Activated naive CD4-positive, alpha-beta T cell treated with anti-CD3 and anti-CD28 coated beads, Interleukin-2, amount 50 U/mL, for 16 hours (primary cell): ENCODE measurements around the gene ZNF775.

Experiments
- DNase-seq: peaks from one replicate; pipeline ENCODE4 v3.0.0-alpha.2; 2020

The ZNF775 gene

DNA sequence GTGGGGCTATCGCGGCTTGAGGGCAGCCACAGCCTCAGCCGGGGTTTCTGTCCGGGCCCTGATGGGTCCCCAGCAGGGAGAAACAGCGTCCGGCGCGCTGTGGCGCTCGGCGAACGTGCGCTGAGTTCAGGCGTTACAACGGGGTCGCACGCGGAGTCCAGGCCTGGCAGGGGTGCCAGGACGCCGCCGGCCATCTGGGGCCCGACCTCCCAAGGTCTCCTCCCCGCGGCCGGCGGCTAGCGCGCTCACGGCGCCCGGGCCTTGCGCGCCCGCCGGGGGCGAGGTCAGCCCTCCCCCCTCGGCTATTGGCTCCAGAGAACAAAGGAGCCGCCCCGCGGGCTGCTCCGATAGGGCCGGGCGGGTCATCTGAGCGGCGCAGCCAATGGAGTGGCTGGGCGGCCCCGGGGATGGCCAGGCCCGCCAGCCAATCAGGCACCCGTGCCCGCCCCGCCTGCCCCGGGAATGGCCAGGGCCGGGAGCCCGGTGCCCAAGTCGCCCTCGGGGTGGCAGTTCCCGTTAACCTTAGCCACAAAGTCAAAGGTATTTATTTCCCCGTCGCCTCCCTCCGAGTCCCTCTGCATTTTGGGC is at the start of gene ZNF775:
Gene ZNF775 (plus strand): TSS at position 478 of the 588 bp plus-strand sequence. CDS start 9,141 bp downstream, outside the sequence.
- DNase-seq, result peak; percentile 93

DNA sequence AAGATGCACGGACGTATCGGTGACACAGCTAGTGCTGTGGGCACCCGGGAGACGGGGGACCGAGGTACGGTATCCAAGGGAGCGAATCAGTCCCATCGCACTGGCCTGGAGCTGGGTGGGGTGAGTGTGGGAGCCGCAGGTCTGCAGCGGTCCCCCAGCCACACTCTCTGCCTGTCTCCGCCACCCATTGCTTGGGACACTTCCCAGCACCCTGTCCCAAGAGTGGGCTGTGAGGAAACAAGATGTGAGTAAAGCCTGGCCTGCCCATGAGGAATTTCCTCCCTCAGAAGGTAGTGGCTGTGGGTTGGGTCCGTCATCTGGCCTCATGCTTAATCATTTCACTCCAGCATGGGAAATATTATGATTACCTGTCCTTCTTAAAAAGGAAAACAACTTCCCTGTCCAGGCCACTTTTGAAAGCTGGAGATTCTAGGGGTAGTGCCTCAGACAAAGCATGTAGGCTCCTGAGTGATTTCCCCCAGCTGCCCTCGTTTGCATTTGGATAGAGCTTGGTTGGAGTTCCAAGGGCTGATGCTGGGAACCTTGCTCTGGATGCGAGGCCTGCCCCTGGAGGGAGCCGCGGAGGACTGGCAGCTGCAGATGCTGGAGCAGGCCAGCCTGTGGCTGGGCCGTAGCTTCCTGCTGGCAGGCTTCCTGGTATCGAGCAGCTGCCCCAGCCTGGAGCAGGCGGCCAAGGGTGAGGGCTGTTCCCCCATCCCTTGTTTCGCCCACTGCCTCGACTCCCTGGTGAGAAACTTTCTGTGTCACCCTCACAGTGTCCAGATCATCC is 49.6 kb upstream of the ZNF775 start:
- DNase-seq, result no peak

DNA sequence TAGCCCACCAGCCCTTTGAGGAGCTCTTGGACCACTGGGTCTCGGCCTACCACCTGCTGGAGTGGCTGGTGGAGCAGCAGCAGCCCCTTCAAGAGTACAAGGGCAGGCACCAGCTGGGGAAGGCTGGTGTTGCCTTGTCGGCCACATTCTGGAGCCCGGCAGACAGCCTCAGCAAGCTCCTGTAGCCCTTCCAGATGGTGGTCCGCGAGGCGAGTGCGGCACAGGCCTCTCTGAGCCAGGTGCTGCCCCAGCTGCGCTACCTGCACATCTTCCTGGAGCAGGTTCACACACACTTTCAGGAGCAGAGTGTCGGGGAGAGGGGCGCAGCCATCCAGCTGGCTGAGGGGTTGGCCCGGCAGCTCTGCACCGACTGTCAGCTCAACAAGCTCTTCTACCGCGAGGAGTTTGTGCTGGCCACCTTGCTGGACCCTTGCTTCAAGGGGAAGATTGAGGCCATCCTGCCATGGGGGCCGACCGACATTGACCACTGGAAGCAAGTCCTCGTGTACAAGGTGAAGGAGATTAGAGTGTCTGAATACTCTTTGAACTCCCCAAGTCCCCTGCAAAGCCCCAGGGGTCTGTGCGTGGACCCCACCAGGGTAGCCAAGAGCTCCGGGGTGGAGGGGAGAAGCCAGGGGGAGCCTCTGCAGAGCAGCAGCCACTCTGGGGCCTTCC is 48.8 kb upstream of the ZNF775 start:
- no peak for DNase-seq

DNA sequence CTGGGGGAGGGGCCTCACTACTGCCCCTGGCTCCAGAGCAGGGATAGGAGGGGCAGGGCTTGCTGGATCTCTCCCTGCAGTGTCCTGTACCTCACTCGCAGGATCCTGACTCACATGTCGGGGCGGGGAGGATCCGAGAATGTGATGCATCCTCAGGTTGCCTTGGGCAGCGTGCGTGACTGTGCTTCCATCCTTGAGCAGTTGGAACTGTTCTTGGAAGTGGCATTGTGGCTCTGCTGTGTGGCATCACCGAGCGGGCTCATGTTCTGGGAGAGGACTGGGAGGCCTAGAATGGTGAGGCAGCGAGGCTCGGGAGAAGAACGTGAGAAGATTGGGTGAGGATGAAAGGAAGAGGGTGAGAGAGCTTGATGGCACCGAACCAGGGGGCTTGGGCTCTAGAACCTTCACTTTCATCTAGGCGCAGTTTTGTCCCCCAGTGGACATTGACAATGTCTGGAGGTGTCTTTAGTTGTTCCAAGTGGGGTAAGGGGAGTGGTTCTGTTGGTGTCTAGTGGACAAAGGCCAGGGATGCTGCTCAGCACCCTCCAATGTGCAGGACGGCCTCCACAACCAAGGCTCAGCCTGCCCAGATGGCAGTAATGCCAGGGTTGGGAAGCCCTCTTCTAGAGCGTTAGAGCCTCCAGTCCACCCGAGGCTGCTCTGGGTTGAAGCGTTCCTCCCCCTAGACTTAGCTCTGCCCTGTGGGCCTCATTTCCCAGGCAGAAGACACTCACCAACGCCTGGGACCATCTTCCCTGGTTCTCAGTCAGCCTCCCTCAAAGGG is 46.1 kb upstream of the ZNF775 start:
- no peak for DNase-seq

DNA sequence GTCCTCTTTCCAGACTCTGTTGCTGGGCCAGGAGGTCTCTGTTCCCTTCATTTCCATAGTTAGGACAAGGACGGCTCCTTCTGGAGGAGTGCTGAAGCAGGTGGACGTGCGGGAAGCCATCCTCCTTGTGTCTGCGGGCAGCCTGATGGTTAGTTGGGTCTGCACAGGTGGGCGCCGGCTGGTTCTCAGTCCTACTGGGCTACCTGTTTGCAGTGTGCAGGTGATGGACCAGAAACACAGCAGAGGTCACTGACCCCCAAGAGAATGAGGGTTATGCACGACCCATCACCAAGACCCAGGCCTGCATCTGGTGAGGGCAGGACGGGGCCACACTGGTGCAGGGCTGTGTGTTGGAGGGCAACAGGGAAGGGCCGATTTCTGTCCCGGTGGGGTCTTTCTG is 45.5 kb upstream of the ZNF775 start:
- no peak for DNase-seq

DNA sequence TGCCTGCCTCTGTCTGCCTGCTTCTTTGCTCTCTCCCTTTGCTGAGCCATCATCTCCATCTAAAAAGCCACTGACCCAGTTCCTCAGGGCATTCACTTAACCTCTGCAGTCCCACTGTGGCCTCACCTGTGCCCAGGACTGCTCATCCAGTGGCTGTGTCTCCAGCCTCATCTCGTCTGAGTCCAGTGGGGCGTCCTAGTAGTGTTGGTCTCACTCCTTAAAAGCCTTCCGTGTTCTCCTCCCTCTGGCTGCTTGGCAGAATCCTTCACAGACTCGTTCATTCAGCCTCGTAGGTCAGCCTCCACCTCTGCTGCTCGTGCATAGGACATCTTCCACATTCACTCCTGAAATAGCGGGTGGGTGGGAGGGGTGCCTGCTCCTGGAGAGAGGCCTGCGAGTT is 45.0 kb upstream of the ZNF775 start:
- DNase-seq, result no peak

DNA sequence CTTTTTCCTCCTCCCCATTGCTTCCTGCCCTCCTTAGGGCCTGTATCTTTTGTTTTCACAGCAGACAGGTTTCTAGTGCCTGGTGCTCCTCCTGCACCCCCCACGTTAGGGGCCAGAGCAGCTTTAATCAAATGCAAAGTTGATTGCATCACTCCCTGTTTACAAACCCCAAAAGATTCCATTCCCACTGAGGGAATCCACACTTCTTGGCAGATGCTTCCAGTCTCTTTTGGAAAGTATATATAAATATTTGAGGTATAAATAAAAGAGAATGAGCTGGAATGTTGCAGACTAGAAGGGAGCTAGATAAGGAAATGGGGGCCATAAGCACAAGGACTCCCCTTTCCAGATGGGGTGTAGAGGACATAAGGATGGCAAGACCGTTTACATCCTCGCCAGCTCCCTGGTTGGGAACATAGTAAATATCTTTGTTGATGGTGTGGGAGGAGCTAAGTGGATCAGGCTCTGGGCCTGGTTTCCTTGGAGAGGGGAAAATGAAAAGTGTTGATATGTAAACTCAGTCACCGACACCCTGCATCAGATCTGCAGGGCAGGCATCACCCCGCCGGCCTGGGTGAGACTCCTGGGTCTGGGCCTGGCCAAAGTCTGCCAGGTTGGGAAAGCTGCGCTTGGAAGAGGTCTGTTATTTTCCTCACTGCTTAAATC is 43.9 kb upstream of the ZNF775 start:
- no peak for DNase-seq

DNA sequence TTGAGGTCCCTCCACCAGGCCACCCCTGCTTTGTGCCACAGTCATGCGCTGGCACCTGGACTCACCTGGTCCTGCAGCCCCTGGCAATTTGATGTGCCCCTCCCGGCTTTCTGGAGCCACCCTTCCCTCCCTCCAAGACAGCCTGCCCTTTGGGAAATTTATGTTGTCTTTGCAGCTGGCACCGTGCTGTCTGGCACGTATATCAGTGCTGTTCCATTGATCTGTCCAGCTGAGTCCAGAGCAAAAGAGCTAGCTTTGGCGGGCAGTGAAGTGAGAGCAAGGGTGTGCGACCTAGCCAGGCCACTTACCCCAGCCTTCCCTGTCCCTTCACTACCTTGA is 43.4 kb upstream of the ZNF775 start:
- DNase-seq, result no peak

DNA sequence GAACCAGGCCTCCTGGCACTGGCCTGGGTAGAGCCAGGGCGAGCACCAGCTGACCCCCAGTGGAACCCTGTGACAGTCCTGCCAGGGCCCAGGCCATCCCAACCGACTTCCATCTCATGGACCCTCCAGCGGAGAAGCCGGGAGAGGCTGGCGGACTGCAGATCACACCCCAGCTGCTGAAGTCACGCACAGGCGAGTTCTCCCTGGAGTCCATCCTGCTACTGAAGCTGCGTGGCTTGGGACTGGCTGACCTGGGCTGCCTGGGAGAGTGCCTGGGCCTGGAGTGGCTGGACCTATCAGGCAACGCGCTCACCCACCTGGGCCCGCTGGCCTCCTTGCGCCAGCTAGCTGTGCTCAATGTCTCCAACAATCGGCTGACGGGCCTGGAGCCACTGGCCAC is 42.4 kb upstream of the ZNF775 start:
- no peak for DNase-seq

DNA sequence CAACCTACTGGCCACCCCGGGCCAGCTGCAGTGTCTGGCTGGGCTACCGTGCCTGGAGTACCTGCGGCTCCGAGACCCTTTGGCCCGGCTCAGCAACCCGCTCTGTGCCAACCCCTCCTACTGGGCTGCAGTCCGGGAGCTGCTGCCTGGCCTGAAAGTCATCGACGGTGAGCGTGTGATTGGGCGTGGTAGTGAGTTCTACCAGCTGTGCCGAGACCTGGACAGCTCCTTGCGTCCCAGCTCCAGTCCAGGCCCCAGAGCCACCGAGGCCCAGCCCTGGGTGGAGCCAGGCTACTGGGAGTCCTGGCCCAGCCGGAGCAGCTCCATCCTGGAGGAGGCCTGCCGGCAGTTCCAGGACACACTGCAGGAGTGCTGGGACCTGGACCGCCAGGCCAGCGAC is 42.0 kb upstream of the ZNF775 start:
- DNase-seq, result no peak

DNA sequence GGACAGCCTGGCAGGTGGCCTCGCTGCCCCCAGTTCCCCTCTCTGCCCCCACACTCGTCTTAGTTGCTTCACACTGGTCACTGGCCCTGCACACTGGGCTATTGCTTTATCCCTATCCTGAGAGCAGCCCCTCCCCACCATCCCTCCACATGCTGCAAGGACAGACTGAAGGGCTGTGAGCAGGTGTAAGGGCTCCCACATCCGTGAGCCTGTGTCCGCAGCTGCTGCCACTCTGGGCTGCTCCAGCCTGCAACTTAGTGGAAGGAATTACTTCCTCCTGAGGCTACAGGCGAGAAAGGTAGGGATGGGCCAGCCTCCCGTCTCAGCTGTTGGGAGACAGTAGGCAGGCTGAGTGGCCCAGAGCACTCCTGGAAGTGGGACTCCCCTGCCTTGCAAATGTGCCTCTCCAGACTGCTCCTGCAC is 41.5 kb upstream of the ZNF775 start:
- DNase-seq, result no peak

DNA sequence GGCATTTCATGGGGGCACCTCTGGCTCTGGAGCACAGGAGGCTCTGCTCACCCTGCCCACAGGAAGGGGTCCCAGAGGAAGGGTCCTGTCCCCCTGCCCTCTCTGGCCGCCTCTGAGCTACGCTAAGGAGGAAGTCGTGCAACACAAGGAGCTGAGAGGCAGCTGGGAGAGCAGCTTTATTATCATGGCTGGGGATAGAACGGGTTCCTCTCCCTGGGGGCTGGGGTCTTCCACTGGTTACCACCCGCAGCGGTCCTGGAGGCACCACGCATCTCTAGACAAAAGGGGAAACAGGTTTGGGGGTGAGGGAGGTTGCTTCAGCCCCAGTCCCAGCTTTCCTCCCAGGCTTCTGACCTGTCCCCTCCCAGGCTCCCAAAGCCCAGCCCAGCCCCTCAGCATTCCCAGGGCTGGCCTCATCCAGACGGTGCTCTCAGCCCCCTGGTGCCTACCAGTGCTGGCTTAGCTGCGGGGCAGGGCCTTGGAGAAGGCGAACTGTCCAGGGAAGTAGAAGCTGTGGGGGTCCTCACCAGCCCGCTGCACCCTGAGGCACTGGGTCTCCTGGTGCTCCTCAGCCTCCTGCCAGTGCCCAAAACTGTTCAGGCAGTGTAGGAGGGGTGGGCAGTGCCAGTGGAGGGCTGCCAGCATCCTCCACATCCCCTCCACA is 40.8 kb upstream of the ZNF775 start:
- no peak for DNase-seq

DNA sequence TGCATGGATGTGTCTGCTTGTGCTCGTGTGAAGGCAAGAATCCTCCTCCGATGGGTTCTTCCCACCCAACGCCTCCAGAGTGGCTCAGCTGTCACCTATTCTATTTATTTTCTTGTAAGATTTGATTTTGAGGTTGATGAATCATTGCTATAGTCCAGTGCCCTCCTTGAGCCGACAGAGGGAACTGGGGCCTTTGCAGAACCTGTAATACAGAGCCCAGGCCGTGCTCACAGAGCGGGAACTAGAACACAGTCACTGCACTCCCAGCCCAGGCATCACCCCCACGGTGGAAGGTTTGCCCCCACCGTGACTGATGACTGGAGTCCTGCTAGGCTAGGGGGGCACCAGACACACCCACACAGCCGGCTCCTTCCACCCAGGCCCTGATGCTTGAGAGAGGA is 39.7 kb upstream of the ZNF775 start:
- no peak for DNase-seq

DNA sequence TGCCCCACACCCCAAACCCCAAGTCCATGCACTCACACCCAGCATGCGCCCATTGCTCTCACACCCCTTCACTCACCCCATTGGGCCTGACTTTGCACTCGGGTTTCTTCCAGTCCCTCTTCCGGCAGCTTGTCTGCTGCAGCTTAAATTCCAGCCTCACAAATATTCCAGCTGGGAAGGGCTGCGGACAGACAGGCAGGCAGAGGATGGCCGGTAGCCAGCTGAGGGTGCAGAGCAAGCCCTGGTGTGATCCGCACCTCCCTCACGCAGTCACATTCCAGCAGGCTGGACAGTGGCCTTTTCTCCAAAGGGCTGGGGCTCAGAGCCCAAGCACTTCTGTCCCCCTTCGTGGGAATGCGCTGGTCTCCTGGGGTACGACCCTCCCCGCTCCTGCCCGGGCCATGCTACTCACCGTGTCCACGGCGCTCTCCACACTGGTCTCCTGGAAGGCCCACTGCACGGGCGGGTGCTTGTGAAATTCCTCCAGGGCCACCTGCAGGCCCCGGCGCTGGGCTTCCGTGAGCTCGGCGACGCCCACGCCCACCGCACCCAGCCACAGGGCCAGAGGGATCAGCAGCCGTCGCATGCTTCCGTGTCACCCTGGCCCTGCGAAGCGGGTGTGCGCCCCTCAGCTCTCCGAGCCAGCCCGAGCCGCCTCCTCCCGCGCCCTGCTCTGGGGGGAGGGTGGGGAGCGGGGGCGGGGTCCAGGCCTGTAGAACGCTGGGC is 38.9 kb upstream of the ZNF775 start:
- DNase-seq, result no peak

DNA sequence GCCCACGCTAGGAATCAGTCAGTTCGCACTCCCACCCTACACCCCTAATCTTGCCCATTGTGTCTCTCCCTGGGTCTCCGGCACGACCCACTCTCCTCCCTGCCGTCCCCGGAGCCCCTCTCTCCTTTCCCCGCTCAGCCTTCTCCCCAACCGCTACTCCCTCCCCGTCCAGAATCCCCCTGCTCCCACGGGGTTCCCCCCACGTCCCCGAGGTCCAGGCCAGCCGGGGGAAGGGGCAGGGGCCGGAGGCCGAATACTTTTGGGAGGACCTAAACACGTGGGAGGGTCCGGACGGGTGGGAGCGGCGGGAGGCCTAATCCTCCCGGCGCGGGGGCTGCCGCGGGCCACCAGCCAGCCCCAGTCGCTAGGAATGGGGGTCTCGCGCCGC is 38.3 kb upstream of the ZNF775 start:
- DNase-seq, result no peak

DNA sequence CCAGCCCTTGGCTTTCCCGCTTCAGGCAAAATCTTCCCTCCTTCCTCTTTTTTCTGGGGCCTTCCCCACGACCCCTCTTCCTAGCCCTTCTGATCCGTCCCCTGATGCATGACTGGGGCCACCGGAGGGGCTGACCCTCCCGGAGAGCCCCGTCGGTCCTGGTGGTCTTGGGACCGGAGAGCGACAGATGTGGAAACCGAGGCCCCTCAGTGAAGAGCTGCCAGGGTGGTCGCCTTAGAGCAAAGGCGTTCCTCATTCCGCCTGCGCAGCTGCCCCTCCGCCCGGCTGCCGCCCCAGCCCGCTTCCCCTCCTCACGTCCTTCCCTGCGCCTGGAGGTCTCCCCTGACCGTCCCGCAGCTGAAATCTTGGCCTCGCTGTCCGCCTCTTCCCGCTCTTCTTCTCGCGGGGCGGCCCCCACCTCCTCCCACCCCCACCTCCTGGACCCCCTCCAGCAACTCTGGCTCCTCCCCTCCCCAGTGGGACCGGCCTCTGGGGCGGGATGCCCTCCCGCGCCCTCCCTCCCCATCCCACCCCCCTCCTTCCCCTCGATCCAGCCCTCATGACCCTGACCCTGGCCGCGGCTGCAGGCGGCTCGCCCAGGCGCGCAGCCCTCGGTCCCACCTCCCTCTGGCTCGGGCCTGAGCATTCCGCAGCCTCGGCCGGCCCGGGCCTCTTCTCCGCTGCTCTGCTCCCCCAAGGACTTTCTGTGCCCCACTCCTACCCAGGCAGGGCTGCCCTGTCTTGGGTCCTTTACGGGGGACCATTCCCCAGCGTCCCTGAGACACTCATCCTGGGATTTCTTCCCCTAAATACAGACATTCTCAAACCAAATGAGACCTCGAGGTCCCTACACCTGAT is 37.6 kb upstream of the ZNF775 start, which contains the start of gene RARRES2:
Gene RARRES2 (minus strand): TSS at position 367 of the 858 bp plus-strand sequence. CDS start 1,020 bp downstream, outside the sequence.
- DNase-seq, result no peak

DNA sequence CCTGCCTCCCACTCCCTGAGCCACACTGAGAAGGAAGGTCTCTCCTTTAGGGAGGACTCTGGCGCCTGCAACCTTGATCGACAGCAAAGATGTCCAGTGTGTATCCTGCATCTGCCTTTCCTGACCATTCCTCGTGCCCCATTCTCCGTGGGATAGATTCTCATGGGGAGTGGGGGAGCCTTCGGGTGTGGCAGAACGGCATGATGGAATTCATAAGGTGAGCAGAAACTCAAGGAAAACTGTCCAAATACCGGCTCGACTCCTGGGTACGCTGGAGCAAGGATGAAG is 37.1 kb upstream of the ZNF775 start:
- no peak for DNase-seq

DNA sequence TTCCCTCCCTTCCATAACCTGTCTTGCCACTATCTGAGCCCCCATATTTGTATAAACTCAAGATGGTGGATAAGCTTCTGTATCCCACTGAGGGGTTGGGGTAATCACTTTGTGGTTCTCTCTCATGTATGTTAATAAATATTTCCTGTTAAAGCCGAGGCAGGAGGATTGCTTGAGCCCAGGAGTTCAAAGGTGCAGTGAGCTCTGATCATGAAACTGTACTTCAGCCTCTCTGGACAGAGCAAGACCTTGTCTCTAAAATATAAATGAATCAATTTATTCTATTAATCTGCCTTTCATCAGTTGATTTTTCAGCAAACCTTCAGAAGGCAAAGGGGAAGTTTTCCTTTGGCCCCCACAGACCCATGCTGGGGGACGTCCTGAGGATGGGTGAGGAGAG is 35.9 kb upstream of the ZNF775 start:
- DNase-seq, result no peak

DNA sequence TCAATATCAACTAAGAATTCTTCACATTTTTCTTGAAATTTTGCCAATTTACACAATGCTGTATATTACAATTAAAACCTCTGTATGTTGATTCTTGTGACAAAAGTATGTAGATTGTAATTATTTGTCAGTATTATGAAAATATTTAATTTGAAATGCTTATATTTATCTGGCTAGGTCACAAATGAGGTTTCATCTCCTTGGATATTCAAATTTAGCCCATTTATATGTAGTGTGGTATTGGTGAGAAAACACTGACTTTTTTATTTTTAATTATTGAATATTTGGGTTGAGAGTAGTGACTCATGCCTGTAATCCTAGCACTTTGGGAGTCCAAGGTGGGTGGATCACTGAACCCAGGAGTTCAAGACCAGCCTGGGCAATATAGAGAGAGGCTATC is 34.8 kb upstream of the ZNF775 start:
- no peak for DNase-seq

DNA sequence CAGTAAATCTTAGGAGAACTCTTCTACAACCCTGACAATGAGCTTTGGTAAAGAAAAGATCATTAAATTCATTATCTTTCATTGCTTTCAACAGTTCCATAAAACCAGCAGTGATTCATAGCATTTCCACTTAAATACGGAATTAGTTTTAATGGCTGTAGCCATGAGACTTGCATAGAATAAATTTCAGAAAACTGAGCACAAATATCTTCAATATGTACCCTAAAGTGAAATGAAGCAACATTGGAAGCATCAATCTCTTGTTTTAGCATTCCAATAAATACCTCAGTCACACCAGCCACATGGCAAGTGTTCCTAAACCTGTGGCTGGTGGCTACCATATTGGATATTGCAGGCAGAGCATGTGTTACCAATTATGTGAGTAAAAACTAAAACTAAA is 34.1 kb upstream of the ZNF775 start:
- DNase-seq, result no peak

DNA sequence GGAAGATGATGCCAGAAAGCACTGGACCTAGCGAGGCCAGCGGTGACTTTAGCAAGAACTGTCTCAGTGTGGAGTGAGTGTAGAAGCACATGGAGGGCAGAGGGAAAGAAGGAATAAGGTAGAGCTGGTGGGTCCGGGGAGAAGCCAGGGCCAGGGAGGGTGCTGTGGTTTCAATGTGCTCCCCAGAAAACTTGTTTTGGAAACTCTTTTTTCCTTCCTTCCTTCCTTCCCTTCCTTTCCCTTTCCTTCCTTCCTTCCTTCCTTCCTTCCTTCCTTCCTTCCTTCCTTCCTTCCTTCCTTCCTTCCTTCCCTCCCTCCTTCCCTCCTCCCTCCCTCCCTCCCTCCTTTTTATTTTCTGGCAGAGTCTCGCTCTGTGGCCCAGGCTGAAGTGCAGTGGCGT is 32.2 kb upstream of the ZNF775 start:
- DNase-seq, result no peak
